Measurements from ENCODE around the gene AKR1E2.
A peak's percentile ranks its signal among the peaks of the same experiment; 100 is the strongest.

Gene AKR1E2

DNA sequence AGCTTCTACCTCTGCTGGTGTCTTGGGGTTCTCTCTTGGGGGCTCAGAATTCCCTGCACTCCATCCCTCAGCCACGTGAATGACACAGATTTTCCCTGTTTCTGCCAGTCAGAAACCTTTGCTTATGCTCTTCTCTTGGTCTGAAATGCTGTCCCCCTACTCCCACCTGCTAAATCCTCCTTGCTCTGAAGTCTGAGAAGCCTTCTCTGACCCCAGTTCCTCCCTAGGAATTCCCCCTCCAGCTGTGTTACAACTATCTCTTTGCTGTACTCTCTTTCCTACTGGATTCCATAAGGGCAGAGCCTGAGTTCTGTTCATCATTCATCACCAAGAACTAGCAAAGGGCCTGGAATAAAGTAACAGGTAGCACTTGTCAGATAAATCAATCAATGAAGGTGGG, 33.6 kb upstream of the AKR1E2 start:
- no peak overlapping the region for H3K4me3 ChIP-seq (ENCODE audit: low read depth, low read length)
- no peaks in the 10 kb centered on the region for H3K27me3 ChIP-seq (replicated peaks)
- TF ChIP-seq, protein P1, sequence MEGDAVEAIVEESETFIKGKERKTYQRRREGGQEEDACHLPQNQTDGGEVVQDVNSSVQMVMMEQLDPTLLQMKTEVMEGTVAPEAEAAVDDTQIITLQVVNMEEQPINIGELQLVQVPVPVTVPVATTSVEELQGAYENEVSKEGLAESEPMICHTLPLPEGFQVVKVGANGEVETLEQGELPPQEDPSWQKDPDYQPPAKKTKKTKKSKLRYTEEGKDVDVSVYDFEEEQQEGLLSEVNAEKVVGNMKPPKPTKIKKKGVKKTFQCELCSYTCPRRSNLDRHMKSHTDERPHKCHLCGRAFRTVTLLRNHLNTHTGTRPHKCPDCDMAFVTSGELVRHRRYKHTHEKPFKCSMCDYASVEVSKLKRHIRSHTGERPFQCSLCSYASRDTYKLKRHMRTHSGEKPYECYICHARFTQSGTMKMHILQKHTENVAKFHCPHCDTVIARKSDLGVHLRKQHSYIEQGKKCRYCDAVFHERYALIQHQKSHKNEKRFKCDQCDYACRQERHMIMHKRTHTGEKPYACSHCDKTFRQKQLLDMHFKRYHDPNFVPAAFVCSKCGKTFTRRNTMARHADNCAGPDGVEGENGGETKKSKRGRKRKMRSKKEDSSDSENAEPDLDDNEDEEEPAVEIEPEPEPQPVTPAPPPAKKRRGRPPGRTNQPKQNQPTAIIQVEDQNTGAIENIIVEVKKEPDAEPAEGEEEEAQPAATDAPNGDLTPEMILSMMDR (IDR thresholded peaks at IDR 0.05; ENCODE audit: low read depth, low read length, missing control alignments), result no peak
- in situ Hi-C loops (cut with HindIII; ENCODE audit: low pct_ligation_motif_present, low sequenced_read_pairs), result loop anchor here (25.0 kb wide), 1 partner anchor 1580 kb away; no protein-coding TSS in a partner anchor
- no peak overlapping the region for H3K27ac ChIP-seq
- no peaks in the 10 kb centered on the region for H3K36me3 ChIP-seq (replicated peaks)
- no peak for DNase-seq

DNA sequence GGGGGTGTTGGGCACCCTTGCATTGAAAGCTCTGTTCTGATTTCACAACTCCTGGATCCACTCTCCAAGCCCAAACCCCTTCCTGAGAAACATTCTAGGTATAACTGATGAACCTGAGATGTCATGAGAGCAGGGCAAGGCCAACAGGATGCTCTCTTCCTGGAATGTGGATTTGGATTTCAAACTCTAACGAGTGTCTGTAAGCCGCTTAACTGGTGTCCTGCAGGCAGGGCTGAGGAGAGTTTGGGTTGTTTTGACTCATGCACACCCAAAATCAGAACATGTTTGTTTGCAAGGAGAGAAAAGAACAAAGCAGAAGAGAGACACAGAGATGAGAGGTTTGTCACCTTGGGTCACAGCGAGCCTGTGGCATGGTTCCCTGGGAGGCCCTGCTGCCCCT, 24.6 kb upstream of the AKR1E2 start:
- no peak overlapping the region for H3K4me3 ChIP-seq (ENCODE audit: low read depth, low read length)
- no peaks in the 10 kb centered on the region for H3K36me3 ChIP-seq (replicated peaks)
- TF ChIP-seq, protein P1 (IDR thresholded peaks at IDR 0.05; ENCODE audit: low read depth, low read length, missing control alignments), result no peak
- in situ Hi-C loops (cut with HindIII; ENCODE audit: low pct_ligation_motif_present, low sequenced_read_pairs), result no loop called here
- DNase-seq, result no peak
- no peaks in the 10 kb centered on the region for H3K27me3 ChIP-seq (replicated peaks)
- no peak overlapping the region for H3K27ac ChIP-seq

DNA sequence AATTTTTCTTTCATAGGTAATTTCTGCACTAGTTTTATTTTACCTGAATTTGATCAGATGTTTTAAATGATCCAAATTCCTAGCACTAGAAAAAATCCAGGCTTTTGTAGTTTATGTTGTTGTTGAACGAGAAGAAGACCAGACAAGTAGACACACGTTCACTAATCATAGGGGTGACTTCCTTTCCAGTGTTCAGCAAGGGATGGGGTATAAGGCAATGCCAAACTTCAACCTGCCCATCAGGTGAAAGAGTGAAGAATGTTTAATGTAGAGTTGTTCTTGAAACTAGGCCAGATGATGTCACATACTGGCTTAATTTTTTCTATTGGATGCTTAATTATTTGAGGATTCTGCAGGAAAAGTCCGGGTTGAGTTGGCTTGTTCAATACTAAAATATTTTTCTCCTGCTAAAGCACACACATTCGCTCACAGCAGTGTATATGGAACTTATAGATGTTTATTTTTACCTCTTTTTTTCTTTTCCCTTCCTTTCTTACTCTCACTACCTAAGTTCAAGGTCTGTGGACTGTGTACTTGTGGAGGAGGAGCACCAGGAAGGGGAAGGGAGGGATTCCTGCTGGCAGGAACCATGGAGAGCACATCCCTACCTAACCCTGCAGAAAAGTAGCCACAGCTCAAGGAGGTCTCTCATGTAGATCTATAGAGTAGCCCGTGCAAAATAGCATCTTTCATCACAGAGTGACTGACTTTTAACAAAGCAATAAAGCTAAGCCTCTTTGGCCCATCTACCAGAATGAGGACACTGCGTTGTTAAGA, 23.1 kb upstream of the AKR1E2 start:
- Histone ChIP-seq H3K36me3 (replicated peaks) (no peaks in the 10 kb centered on the region), H3K27me3 (replicated peaks) (no peaks in the 10 kb centered on the region), H3K27ac (no peak overlapping the region), H3K4me3 (ENCODE audit: low read depth, low read length) (no peak overlapping the region)
- in situ Hi-C loops (cut with HindIII; ENCODE audit: low pct_ligation_motif_present, low sequenced_read_pairs), result no loop called here
- TF ChIP-seq, protein P1 (IDR thresholded peaks at IDR 0.05; ENCODE audit: low read depth, low read length, missing control alignments), result no peak
- no peak for DNase-seq

DNA sequence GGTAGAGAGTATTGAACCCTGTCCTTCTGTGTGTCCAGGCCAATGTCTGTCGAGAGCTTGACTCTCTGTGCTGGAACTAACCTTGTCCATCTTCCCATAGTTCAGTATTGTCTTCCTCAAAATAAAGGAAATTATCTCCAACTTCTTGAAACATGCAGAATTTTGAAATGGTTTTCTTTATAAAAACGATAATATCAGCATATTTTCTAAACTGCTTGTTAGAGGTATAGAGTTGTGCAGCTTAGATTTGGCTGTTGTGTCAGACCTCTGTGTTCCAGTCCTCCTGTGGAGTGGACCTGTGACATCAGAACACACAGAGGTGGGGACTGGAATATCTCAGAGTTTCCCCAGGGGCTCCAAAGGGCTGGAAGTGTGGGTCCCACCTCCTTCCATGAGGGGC, 22.2 kb upstream of the AKR1E2 start:
- H3K27me3 ChIP-seq (replicated peaks), result no peaks in the 10 kb centered on the region
- TF ChIP-seq, protein P1 (IDR thresholded peaks at IDR 0.05; ENCODE audit: low read depth, low read length, missing control alignments), result no peak
- H3K27ac ChIP-seq, result peak overlapping the region; percentile 36
- H3K4me3 ChIP-seq (ENCODE audit: low read depth, low read length), result no peak overlapping the region
- H3K36me3 ChIP-seq (replicated peaks), result no peaks in the 10 kb centered on the region
- in situ Hi-C loops (cut with HindIII; ENCODE audit: low pct_ligation_motif_present, low sequenced_read_pairs), result no loop called here
- no peak for DNase-seq

DNA sequence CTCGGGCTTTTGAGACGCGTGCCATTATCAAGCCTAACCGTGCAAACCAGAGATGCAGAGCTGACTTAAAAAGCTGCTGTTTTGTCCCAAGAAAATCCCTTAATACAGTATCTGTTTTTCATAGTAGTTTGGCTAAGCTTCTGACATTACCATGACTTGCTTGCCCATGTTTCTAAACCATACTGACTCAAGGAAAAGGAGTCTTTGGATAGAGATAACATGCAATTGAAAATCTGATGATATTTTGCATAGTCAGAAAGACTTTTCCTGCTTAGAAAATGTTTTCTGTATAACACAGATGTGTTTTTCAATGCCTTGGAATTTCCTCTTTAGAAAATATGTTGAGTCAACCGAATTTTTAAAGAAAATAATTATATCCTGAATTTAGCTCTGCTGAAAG, 21.5 kb upstream of the AKR1E2 start:
- no peak overlapping the region for H3K4me3 ChIP-seq (ENCODE audit: low read depth, low read length)
- H3K36me3 ChIP-seq (replicated peaks), result no peaks in the 10 kb centered on the region
- H3K27me3 ChIP-seq (replicated peaks), result no peaks in the 10 kb centered on the region
- in situ Hi-C loops (cut with HindIII; ENCODE audit: low pct_ligation_motif_present, low sequenced_read_pairs), result no loop called here
- TF ChIP-seq, protein P1 (IDR thresholded peaks at IDR 0.05; ENCODE audit: low read depth, low read length, missing control alignments), result no peak
- no peak for DNase-seq
- H3K27ac ChIP-seq, result peak overlapping the region; percentile 36

DNA sequence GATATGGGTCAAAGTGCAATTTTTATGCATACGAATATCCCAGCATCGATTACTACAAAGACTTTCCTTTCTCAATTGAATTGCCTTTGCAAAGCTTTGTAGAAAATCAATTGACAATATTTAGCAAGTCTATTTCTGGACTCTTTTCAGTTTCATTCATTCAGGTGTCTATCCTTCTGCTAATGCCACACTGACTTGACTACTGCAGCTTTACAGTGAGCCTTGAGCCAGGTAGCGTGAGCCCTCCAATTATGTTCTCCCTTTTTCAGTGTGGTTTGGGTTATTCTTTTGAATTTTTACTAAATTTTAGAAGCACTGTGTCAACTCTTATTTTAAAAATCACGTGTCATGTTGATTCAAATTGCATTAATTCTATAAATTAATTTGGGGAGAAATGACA, 19.5 kb upstream of the AKR1E2 start:
- Histone ChIP-seq H3K36me3 (replicated peaks) (no peaks in the 10 kb centered on the region), H3K4me3 (ENCODE audit: low read depth, low read length) (no peak overlapping the region), H3K27me3 (replicated peaks) (no peaks in the 10 kb centered on the region), H3K27ac (no peak overlapping the region)
- DNase-seq, result no peak
- TF ChIP-seq, protein P1 (IDR thresholded peaks at IDR 0.05; ENCODE audit: low read depth, low read length, missing control alignments), result no peak
- in situ Hi-C loops (cut with HindIII; ENCODE audit: low pct_ligation_motif_present, low sequenced_read_pairs), result no loop called here
